HG03432 (cell line): Measurements from ENCODE around the gene ADGRG3.

Experiments used
- ATAC-seq: cut with Tn5 transposase; IDR thresholded peaks from one replicate; pipeline ENCODE4 v1.9.1; 2021; ENCODE audit warnings: mild to moderate bottlenecking, moderate library complexity; ENCODE audit not compliant: unreplicated experiment

ADGRG3 gene

DNA sequence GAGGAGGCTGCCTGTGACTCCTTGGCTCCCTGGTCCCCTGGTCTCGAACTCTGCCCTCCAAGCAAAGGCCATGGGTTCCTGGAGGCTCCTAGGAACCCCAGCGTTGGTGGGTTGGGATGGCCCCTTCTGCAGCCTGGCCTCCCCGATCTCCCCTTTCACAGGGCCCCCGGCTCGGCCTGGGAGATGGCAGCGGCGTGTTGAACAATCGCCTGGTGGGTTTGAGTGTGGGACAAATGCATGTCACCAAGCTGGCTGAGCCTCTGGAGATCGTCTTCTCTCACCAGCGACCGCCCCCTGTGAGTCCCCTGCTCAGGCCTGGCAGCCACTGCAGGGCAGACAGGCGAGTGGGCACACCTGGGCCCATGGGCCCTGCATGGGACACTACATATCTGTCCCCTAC, 10.9 kb downstream of the ADGRG3 start:
- no peak for ATAC-seq

DNA sequence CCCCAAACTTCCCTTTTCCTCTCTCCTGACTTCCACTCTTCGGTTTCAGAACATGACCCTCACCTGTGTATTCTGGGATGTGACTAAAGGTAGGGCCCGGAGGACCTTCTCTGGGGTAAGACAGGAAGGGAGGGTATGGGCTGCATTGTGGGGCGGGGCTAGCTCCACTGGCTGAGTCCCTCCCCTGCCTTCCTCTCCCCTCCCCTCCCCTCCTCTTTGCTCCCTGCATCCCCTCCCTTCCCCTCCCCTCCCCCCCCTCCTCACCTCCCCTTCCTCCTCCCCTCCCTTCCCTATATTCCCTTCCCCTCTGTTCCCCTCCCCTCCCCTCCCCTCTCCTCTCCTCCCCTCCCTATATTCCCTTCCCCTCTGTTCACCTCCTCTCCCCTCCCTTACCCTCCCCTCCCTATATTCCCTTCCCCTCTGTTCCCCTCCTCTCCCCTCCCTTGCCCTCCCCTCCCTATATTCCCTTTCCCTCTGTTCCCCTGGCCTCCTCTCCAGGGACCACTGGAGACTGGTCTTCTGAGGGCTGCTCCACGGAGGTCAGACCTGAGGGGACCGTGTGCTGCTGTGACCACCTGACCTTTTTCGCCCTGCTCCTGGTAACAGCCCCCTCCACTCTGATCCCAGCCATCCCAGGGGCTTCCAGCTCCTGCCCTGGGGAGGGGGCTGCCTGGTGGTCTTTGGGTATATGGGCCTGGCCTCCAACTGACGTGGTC, 11.8 kb downstream of the ADGRG3 start:
- ATAC-seq = no peak

DNA sequence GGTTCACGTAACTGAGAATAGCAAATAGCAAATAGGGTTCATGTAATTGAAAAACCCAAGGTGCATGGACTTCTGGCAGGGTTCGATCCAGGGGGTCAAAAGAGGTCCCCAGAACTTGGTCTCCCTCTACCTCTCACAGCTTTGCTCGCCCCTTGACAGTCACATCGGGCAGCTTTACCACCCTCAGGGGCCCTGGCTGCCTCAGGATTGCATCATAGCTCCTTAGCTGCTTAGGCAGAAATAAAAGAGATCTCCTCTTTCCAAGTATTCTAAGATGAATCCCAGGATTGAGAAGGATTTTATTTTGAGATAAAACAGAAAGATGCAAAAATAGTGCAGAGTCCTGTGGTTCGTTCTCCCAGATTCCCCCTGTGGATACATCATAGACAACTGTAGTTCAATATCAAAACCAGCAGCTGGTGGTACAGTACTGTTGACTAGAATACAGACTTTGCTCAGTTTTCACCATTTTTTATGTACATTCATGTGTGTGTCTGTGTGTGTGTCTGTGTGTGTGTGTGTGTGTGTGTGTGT, 12.8 kb downstream of the ADGRG3 start:
- ATAC-seq = no peak

DNA sequence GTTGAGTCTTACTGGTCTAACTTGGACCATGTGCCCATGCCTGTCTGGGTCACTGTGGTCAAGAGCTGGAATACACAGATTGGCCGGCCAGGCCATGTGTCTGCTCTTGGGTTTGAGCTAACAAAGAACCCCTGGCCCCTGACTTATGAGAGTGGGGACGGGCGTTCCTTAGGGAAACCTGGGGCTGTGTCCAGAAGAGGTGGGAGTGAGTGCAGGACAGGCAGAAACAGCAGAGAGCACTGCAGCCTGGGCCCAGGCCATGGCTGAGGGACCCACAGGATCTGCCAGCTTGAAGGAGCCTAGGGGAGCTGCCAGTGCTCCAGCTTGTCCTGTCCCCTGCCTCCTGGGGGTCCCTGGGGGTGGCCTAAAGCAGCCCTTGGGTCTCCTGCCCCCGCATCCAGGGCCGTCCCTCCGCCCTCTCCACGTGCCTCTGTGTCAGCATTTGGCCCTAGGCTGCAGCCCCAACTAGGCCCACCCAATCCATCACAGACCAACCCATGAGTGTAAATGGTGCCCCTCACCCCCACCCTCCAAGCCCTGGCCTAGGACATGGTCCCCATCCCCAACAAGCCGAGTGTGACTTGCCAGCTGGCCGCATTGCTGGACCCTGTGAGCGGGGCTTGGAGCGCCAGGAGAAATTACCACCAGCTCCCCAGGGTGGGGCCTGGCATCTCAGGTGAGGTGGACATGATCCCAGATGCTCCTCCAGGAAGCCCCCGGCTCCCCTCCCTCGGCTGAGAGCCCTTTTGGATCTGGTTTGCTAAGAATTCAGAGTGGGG, 14.0 kb downstream of the ADGRG3 start:
- ATAC-seq = no peak

DNA sequence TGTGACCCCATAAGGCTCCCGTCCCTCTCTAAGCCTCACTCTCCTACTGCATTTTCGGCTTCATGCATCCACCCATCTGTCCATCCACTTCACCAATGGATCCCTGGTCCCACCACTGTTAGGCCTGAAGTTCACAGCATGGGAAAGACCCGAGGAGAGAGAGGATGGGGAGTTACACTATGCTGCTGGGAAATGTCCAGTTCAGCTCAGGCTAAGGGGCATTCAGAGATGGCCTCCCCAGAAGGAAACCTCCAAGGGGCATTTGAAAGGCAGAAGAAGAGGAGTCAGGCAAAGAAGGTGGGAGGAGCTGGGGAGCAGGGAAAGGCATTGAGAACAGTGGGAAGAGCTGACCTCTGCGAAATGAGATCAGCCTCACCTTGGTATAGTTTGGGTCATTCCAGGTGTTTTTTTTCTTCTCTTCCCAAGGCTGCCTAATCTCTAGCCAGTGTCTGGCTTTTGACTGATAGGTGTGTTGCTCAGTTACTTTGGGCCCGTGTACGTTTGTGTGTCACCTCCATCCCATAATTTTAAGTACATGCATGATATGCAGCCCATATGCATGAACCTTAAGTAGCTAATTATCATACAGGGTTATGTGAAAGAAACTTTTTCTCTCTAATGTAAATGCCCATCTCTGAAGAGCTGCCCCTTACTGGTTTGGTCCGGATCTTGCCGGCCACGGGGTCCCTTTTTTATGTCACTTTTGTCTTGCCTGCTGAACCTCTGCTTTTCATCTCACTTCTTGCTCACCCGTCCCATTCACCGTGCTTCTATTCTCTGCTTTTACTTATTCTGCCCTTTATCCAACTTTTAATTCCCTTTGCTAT, 14.9 kb downstream of the ADGRG3 start:
- ATAC-seq = no peak

DNA sequence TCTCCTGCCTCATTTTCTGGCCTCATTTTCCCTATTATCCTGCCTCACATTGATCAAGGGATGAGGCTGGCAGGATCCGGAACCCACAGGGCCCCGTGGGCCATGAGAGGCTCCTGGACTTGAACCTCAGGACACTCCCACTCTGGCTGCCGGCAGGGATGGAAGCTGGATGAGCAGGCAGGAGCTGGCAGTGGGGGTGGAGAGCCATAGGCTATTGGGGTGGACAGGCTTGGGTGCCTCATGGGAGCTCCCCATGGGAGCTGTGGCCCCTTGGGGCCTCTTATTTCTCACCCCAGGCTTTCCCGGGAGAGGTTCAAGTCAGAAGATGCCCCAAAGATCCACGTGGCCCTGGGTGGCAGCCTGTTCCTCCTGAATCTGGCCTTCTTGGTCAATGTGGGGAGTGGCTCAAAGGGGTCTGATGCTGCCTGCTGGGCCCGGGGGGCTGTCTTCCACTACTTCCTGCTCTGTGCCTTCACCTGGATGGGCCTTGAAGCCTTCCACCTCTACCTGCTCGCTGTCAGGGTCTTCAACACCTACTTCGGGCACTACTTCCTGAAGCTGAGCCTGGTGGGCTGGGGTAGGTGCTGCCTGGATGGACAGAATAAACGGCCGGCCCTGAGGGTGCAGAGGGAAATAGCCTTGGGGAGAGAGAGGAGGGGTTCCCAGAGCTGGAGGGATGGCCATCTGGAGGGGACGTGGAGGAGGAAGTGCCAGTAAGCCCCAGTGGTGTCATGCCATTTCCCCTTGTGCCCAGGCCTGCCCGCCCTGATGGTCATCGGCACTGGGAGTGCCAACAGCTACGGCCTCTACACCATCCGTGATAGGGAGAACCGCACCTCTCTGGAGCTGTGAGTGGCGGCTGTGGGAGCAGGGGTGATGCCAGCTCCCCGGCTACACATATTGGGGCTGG, 15.8 kb downstream of the ADGRG3 start:
- ATAC-seq = no peak

DNA sequence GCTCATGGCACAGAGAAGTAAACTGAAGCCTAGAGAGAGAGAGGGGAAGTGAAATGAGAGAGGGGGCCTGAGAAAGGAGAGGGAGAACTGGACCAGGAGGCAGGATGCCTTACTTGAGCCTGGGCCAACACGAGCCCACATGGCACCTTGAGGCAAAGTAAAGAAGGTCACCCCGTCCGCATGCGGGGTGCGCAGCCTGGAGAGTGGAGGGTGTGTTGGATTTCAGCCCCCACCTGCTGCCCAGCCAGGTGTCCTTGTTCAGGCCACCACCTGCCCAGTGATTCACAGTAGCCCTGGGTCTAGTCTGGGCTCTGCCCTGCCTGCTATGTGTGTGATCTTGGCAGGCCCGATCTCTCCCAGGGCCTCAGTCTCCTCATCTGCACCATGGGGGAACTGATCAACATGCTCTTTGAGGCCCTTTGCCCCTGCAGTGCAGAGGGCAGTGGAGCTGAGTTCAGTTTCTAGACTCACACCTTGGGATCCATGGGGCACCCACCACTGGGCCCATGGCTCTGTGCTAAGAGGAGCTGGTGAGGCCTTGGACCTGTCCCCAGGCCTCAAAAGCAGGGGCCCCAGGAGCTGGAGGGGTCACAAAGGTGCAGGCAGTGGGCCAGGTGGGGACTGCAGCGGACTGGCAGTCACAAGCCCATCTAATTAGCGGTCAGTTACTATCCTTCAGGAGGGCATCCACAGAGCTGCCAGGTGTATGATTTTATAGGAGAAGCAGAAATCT, 16.7 kb downstream of the ADGRG3 start:
- ATAC-seq = no peak

DNA sequence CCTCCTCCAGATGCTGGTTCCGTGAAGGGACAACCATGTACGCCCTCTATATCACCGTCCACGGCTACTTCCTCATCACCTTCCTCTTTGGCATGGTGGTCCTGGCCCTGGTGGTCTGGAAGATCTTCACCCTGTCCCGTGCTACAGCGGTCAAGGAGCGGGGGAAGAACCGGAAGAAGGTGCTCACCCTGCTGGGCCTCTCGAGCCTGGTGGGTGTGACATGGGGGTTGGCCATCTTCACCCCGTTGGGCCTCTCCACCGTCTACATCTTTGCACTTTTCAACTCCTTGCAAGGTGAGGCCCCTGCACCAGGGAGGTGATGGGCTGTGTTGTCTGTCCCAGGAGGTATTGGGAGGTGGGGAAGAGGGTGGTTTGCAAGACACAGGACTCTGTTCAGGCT, 17.5 kb downstream of the ADGRG3 start:
- no peak for ATAC-seq

DNA sequence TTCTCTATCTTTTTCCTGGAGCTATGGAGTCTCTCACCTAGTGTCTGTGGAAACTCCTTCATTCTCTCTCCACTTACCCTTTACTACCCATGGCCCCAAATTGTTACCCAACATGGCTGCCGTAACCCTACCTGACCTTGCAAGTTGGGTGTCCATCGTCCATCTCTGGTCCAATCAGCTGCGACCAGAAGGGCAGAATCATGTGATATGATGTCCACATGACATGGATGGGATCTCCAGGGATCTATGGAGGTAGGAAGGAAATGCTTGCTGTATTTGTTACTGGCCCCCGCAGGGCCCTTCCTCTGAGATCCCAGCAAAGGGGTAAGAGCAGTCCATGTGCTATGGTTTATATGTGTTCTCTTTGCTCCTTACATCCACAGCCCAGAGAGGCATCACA, 18.5 kb downstream of the ADGRG3 start:
- no peak for ATAC-seq

DNA sequence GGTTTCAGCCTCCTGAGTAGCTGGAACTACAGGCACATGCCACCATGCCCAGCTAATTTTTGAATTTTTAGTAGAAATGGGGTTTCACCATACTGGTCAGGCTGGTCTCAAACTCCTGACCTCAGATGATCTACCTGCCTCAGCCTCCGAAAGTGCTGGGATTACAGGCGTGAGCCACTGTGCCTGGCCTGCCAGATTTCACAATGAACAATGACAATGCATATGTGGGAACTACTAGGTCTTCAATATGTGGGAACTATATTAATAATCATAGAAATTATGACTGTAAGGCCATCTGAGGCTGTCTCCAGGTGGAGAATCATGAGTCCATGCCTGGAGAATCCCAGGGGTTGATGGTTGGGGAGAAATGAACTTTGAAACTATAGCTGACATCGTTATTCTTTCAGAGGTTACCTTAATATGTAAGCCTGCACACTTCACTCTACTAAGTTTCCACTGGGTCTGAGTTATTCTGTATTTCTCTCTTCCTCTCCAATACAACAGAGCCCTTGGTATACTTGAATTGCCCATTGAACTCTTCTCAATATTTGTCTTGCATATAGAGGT, 19.3 kb downstream of the ADGRG3 start:
- ATAC-seq = no peak

DNA sequence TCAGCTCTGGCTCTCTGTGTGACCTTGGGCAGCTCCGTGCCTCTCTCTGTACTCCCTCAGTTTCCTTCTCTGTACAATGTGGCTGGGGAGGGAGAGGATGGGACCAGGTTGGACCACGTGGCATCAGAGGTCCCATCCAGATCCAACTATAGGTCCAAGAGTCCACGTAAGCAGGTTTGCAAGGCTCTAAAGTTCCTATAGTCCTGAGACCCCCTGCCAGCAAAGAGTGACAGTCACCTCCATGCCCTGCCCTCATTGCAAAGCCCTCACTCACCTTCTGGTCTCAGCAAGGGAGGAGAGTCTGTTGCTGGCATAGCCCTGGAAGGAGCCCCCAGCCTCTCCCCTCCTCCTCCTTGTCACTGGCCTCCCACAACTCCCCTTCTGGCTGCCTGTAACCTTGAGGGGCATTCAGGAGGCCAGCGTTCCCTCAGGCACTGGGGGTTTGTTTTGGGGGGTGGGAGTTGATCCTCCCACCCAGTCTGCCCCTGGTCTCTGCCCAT, 20.4 kb downstream of the ADGRG3 start:
- ATAC-seq = no peak

DNA sequence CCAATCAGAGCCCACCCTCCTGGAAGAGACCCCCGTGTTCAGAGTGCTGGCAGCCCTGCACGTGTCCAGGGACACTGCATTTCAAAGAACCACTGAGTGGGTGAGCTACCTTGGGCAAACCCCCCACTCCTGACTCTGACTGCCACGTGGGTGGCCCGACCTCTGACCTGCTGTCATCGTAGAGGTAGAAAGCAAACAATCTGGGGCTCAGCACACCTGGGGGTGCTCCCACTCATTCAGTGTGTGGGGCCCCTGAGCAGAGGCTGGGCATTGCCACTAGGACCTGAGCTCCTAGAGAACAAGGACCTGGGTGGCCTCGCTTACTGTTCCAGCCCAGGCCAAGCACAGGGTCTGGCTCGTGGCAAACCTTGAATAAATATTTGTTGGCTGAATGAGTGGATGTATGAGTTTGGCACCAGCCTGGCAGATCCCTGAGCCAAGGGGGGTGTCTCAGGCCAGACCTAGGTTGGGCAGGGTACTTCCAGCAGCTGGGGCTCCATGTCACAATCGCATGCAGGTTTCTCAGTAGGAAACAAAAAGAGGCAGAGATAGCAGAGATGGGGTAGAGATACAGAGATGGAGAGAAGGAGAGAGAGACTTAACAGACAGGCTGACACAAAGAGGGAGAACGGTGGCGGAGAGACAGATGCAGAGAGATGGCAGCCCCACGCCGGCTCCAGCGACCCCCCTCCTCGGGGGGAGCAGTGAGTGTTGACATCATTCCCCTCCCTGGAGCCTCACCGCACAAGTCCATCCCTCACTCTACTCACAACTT, 21.1 kb downstream of the ADGRG3 start:
- no peak for ATAC-seq

DNA sequence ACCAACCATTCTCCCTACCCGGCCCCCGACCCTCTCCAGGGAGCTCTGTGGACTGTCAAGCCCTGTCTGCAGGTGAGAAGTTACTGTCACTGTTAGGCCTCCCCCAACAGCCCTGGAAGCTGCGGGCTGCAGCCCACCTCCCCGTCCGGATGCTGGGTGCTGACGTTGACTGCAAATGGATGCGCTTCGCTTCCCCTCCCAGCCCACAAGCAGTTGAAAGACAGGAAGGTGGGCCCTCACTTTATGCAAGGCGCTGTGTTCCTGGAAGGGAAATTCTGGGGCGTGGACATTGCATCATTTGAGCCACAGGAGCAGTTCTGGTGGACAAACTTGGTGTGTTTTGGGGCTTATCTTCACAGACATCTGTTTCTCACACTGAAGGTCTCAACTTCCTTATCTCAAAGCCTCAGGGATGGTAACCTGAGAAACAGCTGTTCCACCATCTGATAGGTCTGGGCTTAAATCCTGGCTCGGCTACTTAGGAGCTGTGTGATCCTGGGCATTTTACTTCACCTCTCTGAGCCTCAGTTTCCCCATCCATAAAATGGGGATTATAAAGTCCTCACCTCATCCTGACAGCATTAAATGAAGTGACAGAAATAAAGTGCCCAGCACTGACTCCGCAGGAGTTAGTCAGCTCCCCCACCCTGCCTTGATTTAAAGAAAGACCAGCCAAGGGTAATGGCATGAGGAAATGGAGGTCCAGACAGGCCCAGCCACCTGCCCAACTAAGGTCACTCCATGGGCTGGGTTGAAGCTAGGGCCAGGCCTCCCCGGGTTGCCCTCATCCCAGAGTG, 21.9 kb downstream of the ADGRG3 start:
- ATAC-seq = peak; percentile 73

DNA sequence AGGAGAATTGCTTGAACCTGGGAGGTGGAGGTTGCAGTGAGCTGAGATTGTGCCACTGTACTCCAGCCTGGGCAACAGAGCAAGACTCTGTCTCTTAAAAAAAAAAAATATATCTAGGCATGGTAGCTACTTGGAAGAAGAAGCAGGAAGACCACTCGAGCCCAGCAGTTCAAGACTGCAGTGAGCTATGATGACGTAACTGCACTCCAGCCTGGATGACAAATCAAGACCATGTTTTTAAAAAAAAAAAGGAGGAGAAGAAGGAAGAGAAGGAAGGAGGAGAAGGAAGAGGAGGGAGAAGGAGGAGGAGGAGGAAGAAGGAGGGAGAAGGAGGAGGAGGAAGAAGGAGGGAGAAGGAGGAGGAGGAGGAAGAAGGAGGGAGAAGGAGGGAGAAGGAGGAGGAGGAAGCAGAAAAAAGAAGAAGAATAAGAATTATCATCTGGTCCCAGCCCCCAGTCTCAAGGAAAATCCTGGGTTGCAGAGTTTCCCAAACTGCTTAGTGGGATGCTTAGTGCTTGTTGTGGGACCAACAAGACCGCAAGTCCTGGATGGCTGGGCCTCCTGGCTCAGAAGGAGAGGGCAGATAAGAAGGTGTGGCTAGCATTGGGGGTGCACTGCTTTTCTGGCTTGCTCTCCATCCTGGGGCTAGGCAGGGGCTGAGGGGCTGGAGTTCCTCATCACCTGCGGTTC, 22.8 kb downstream of the ADGRG3 start:
- ATAC-seq = no peak

DNA sequence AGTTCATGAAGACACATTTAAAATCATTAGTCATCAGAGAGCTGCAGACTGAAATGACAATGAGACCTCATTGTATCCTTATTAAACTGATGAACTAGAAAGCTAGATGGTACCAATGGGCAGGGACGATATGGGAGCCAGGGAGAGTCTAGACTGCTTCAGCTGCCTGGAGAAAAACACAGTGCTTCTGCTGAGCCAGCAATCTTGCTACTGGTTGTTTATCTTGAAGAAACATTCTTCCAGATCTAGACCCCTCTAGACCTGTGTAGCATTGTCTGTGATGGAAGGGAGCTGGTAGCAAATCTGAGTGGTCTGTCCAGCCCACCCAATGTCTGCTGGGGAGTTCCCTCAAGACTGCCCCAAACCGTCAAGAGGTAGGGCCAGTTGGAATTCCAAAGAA, 24.5 kb downstream of the ADGRG3 start:
- ATAC-seq = no peak

DNA sequence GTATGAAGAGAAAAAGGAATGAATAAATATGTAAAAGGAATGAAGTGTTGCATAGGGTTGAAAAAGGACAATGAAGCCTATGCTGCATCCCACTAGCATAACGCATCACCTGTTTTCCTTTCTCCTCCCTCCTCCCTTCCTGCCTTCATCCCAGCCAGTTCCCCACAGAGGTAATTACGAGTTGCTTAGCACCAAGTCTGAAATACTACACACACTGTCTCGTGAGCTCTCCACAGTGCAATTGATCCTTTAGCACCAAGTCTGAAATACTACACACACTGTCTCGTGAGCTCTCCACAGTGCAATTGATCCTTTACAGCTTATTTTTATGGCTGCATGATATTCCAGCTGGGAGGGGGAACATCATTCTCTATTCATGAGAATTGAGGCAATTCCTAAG, 25.4 kb downstream of the ADGRG3 start:
- ATAC-seq = no peak

DNA sequence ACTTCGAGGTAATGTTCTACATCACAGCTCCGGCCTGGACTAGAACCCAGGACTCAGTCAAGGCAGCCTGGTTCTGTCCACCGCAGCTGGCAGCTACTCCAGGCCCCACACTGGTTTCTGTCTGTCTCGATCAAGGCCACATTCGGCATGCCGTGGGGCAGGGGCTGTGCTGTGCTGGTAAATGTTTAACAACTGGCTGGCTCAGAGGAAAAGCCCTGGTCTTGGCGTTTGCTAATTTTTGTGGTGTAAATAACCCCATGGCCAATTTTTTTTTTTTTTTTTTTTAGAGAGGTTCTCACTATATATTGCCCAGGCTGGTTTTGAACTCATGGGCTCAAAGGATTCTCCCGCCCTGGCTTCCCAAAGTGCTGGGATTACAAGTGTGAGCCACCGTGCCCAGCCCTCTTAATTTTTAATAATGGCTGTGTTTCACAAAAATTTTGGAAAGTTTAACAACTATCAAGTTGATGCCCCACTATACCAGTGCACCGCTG, 26.2 kb downstream of the ADGRG3 start:
- ATAC-seq = no peak
